ENCODE results near the gene ARL10. TPM values are rescaled to one million over a fixed set of nuclear protein-coding genes. Genes with fewer than 3 reads are reported as not detected.

The ARL10 gene
- total RNA-seq, 2 donors from 2014 or later = 8.0 to 8.2 TPM

DNA sequence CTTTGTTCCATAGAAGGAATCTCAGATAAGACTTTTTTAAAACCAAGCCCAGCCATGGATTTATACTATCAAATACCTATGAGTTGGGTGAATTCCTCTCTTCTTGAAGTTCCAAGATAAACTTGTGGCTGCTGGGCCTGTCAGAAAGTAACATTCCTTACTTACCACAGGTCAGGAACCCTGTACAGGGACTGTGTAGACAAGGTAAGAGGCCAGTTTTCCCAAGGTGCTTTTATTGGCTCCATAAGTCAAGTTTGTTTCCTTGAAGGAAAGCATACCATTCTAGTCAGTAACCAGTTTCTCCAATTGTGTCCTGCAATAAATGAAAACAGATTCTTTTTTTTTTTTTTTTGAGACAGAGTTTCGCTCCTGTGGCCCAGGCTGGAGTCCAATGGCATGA lies 59.9 kb downstream of the ARL10 start:
- ATAC-seq = no peak
- DNase-seq = no peak
- intact Hi-C loops (cut with DNase I) = no loop called here

DNA sequence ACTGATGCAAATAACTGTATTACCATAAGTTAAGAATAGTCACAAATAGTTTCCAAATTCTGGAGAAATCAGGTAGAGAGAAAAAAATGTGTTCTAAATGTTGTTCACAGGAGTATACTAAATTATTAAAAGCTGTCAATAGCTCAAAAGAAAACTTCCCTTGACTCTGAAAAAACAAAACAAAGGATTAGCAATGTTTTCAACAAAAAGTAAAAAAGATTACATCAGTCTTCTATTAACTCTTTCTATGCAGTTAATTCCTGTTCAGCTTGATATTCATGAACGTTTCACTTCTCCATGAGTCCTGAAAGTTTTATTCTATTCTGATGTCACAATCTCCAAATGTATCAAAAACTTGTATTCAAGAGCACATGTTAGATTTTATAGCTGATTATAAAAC lies 60.5 kb downstream of the ARL10 start:
- ATAC-seq (no peak), DNase-seq (no peak)

DNA sequence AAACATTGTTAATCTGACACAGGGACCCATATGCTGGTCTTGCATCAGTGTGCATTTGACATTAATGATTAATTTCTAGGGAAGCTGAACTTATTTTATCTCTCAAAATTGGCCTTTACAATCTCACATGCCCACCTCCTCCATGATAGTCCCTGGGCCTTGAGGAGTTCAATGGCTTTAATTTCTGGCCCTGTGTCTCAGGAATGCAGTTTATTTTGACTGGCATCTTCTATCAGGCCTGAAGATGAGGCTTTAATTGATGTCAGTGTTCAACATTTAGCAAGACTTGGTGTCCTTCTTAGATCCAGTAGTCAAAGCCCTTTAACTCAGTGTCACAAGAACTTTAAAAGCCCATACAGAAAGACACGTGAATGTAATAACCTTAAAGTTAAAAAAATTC lies 61.6 kb downstream of the ARL10 start:
- ATAC-seq = no peak
- no peak for DNase-seq
- intact Hi-C loops (cut with DNase I) = no loop called here

More for the DNA sequence above, 60.5 kb downstream of the ARL10 start:
- intact Hi-C loops (cut with DNase I) = no loop called here

DNA sequence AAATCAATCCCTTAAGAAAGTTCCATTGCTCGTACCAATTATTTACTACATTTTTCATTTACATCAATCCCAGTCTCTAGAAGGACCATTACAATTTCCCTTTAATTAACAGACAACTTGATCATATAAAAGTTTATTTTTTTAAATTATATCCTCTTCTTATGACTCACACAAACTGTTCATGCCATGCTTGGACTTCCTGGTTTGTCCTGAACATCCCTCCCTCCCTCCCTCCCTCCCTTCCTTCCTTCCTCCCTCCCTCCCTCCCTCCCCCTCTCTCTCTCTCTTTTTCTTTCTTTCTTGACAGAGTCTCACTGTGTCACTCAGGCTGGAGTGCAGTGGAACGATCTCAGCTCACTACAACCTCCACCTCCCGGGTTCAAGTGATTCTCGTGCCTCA lies 62.7 kb downstream of the ARL10 start:
- ATAC-seq (no peak), DNase-seq (no peak)
- intact Hi-C loops (cut with DNase I) = no loop called here

DNA sequence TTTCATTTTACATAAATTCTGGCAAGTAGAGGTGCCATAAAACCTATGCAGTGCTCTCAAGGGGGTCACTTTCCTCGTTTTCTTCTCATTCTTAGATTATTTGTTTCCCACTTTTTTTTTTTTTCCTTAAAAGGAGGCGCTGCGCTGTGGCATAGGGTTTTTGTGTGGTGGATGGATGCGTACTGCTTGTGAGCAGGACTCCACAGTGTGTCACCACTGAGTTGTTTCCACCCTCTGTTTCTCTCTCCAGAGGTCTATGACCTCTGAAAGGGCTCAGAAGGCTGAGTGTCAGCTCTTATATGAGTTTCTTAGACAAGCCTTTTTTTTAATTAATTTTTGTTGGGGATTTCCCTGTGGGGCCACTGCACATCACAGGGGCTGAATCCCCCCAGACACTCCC lies 64.7 kb downstream of the ARL10 start:
- ATAC-seq (no peak), DNase-seq (no peak)
- intact Hi-C loops (cut with DNase I) = no loop called here

Small RNA genes lying within 50 kb of the gene (microRNA-seq; reads per million reads assigned to microRNA genes)
- 5.0 to 16.3 reads per million in 2 donors for gene MIR1271

Other genes starting within 250 kb of the ARL10 start
- gene SIMC1, start 127.1 kb upstream of the ARL10 start, total RNA-seq = 1 to 10 TPM; 6.8 to 8.0 TPM
- 10 to 100 TPM; 79.6 to 86.0 TPM for gene KIAA1191, start 3.7 kb upstream of the ARL10 start, total RNA-seq
- gene NOP16, start 23.1 kb downstream of the ARL10 start, total RNA-seq = 10 to 100 TPM; 15.6 to 30.2 TPM
- 100 to 1,000 TPM; 159 to 166 TPM for gene HIGD2A, start 23.3 kb downstream of the ARL10 start, total RNA-seq
- gene CLTB, start 51.1 kb downstream of the ARL10 start, total RNA-seq = 100 to 1,000 TPM; 173 to 199 TPM
- gene FAF2, start 82.9 kb downstream of the ARL10 start, total RNA-seq = 10 to 100 TPM; 15.3 to 23.3 TPM
- gene RNF44, start 171.9 kb downstream of the ARL10 start, total RNA-seq = 10 to 100 TPM; 24.5 to 26.6 TPM
- gene CDHR2, start 183.9 kb downstream of the ARL10 start, total RNA-seq = under 1 TPM; 0.29 TPM
- under 1 TPM; 0.81 to 0.97 TPM for gene GPRIN1, start 244.7 kb downstream of the ARL10 start, total RNA-seq

Data from left cardiac atrium (tissue), 4 donors.